ENCODE results near the gene ADAMTS18. TPM values are rescaled to one million over a fixed set of nuclear protein-coding genes. Genes with fewer than 3 reads are reported as not detected.
"Not testable (repeated sequence)": the region's sequence is repeated elsewhere in the genome, so short reads cannot be mapped to it uniquely, and the experiment has no call there.

Gene ADAMTS18
- total RNA-seq, 4 donors from 2014 or later: 0.20 to 0.79 (median 0.27) TPM; not detected in 1

GRCh38 chr16:77282345-77282744, 152.5 kb downstream of the ADAMTS18 start:
- WGBS, 2 donors (ENCODE audit: low coverage in 1 of 2): 56 to 67% methylated on average over 2 of the region's 2 CpGs
- in situ Hi-C loops (cut with MboI; ENCODE audit: low pct_ligation_motif_present in 1 of 4, low pct_unique_long_range_greater_than_20kb in 1 of 4, low sequenced_read_pairs in 3 of 4) (no loop called here), intact Hi-C loops (cut with DNase I; ENCODE audit: low total_unique reads) (no loop called here)
- no peaks in the 10 kb centered on the region for H3K9me3 ChIP-seq
- DNase-seq: no peak
- H3K27ac ChIP-seq: no peak overlapping the region
- no peaks in the 10 kb centered on the region for H3K4me1 ChIP-seq
- H3K4me3 ChIP-seq: no peak overlapping the region
- no peaks in the 10 kb centered on the region for H3K36me3 ChIP-seq
- no peak for TF ChIP-seq EP300 (IDR thresholded peaks at IDR 0.05; ENCODE audit: low read depth)
- no peak for TF ChIP-seq POLR2AphosphoS5 (IDR thresholded peaks at IDR 0.05)
- TF ChIP-seq POLR2A (IDR thresholded peaks at IDR 0.05): no peak
- TF ChIP-seq CTCF (IDR thresholded peaks at IDR 0.05): no peak
- H3K27me3 ChIP-seq: no peaks in the 10 kb centered on the region

- H3K36me3 ChIP-seq; DNase-seq; H3K4me1 ChIP-seq; in situ Hi-C loops (cut with MboI; ENCODE audit: low pct_ligation_motif_present in 1 of 4, low pct_unique_long_range_greater_than_20kb in 1 of 4, low sequenced_read_pairs in 3 of 4); H3K9me3 ChIP-seq; H3K27me3 ChIP-seq; intact Hi-C loops (cut with DNase I; ENCODE audit: low total_unique reads); H3K27ac ChIP-seq; H3K4me3 ChIP-seq: not testable (repeated sequence)
- 65% methylated on average over 8 of the region's 8 CpGs; no CpG with 5 or more reads in 1 of the 2 donors for WGBS, 2 donors (ENCODE audit: low coverage in 1 of 2)
Observed at GRCh38 chr16:77279316-77279715, 155.5 kb downstream of the ADAMTS18 start.

GRCh38 chr16:77277571-77277970, 157.3 kb downstream of the ADAMTS18 start:
- intact Hi-C loops (cut with DNase I; ENCODE audit: low total_unique reads): no loop called here
- Histone ChIP-seq H3K4me1 (no peaks in the 10 kb centered on the region), H3K27ac (no peak overlapping the region), H3K4me3 (no peak overlapping the region), H3K36me3 (no peaks in the 10 kb centered on the region), H3K27me3 (no peaks in the 10 kb centered on the region), H3K9me3 (no peaks in the 10 kb centered on the region)
- 90% methylated on average over 2 of the region's 2 CpGs; no CpG with 5 or more reads in 1 of the 2 donors for WGBS, 2 donors (ENCODE audit: low coverage in 1 of 2)
- in situ Hi-C loops (cut with MboI; ENCODE audit: low pct_ligation_motif_present in 1 of 4, low pct_unique_long_range_greater_than_20kb in 1 of 4, low sequenced_read_pairs in 3 of 4): no loop called here
- no peak for DNase-seq
- no peak for TF ChIP-seq POLR2A (IDR thresholded peaks at IDR 0.05)
- TF ChIP-seq POLR2AphosphoS5 (IDR thresholded peaks at IDR 0.05): no peak
- TF ChIP-seq CTCF (IDR thresholded peaks at IDR 0.05): no peak
- TF ChIP-seq EP300 (IDR thresholded peaks at IDR 0.05; ENCODE audit: low read depth): no peak

GRCh38 chr16:77277141-77277540, 157.7 kb downstream of the ADAMTS18 start:
- Histone ChIP-seq H3K4me3 (no peak overlapping the region), H3K4me1 (no peaks in the 10 kb centered on the region), H3K27me3 (no peaks in the 10 kb centered on the region), H3K9me3 (no peaks in the 10 kb centered on the region), H3K36me3 (no peaks in the 10 kb centered on the region), H3K27ac (no peak overlapping the region)
- TF ChIP-seq CTCF (IDR thresholded peaks at IDR 0.05) (no peak), POLR2A (IDR thresholded peaks at IDR 0.05) (no peak), POLR2AphosphoS5 (IDR thresholded peaks at IDR 0.05) (no peak), EP300 (IDR thresholded peaks at IDR 0.05; ENCODE audit: low read depth) (no peak)
- in situ Hi-C loops (cut with MboI; ENCODE audit: low pct_ligation_motif_present in 1 of 4, low pct_unique_long_range_greater_than_20kb in 1 of 4, low sequenced_read_pairs in 3 of 4) (no loop called here), intact Hi-C loops (cut with DNase I; ENCODE audit: low total_unique reads) (no loop called here)
- 71 to 90% methylated on average over 1 to 2 of the region's 2 CpGs for WGBS, 2 donors (ENCODE audit: low coverage in 1 of 2)
- no peak for DNase-seq

GRCh38 chr16:77276661-77277060, 158.2 kb downstream of the ADAMTS18 start:
- in situ Hi-C loops (cut with MboI; ENCODE audit: low pct_ligation_motif_present in 1 of 4, low pct_unique_long_range_greater_than_20kb in 1 of 4, low sequenced_read_pairs in 3 of 4): no loop called here
- 97 to 100% methylated on average over 1 to 2 of the region's 2 CpGs for WGBS, 2 donors (ENCODE audit: low coverage in 1 of 2)
- Histone ChIP-seq H3K27ac (no peak overlapping the region), H3K27me3 (no peaks in the 10 kb centered on the region), H3K4me1 (no peaks in the 10 kb centered on the region), H3K4me3 (no peak overlapping the region), H3K36me3 (no peaks in the 10 kb centered on the region), H3K9me3 (no peaks in the 10 kb centered on the region)
- TF ChIP-seq CTCF (IDR thresholded peaks at IDR 0.05): no peak
- TF ChIP-seq POLR2A (IDR thresholded peaks at IDR 0.05): no peak
- TF ChIP-seq EP300 (IDR thresholded peaks at IDR 0.05; ENCODE audit: low read depth): no peak
- no peak for TF ChIP-seq POLR2AphosphoS5 (IDR thresholded peaks at IDR 0.05)
- intact Hi-C loops (cut with DNase I; ENCODE audit: low total_unique reads): no loop called here
- no peak for DNase-seq

GRCh38 chr16:77275303-77275702, 159.5 kb downstream of the ADAMTS18 start:
- H3K4me1 ChIP-seq; intact Hi-C loops (cut with DNase I; ENCODE audit: low total_unique reads); H3K27ac ChIP-seq; H3K27me3 ChIP-seq; H3K36me3 ChIP-seq; DNase-seq; H3K9me3 ChIP-seq; in situ Hi-C loops (cut with MboI; ENCODE audit: low pct_ligation_motif_present in 1 of 4, low pct_unique_long_range_greater_than_20kb in 1 of 4, low sequenced_read_pairs in 3 of 4); H3K4me3 ChIP-seq: not testable (repeated sequence)
- 78 to 79% methylated on average over 2 of the region's 2 CpGs for WGBS, 2 donors (ENCODE audit: low coverage in 1 of 2)
